Loucy (cell line): ENCODE measurements around the gene SLC19A1.

Experiments
- CTCF ChIP-seq: fragments of 200-600 bp; sonication (generic); conservative IDR thresholded peaks from 2 replicates; pipeline ENCODE4 v1.5.1; 2014; ENCODE audit warnings: mild to moderate bottlenecking, antibody characterized with exemption, low read length
- EZH2phosphoT487 ChIP-seq: fragments of 200-600 bp; IDR thresholded peaks from 2 replicates; pipeline ENCODE4 v1.6.1; 2018; ENCODE audit warnings: antibody characterized with exemption, mild to moderate bottlenecking, moderate library complexity, borderline replicate concordance

- no peak for TF ChIP-seq CTCF
- TF ChIP-seq EZH2phosphoT487, result no peak
Measured at GRCh38 chr21:45506241-45506817, 35.9 kb downstream of the SLC19A1 start.
